Fibroblast of pulmonary artery (primary cell): ENCODE measurements around the gene TRMT6.

ENCODE experiments used
- DNase-seq: peaks from one replicate; pipeline ENCODE4 v3.0.0-alpha.2; 2010; ENCODE audit warnings: low read depth
- H3K4me3 ChIP-seq: replicated peaks from 2 replicates; pipeline ENCODE4 v1.5.1; 2011; ENCODE audit warnings: low read depth, mild to moderate bottlenecking, control low read depth, low read length, moderate library complexity
- CTCF ChIP-seq: IDR thresholded peaks from 2 replicates; pipeline ENCODE4 v1.5.1; 2011; ENCODE audit warnings: mild to moderate bottlenecking, control low read depth, low read length, inconsistent platforms; ENCODE audit errors: missing control alignments

The TRMT6 gene

GRCh38 chr20:5987383-5987782 is 37.0 kb upstream of the TRMT6 start:
- TF ChIP-seq CTCF: no peak
- DNase-seq: no peak
- no peak overlapping the region for H3K4me3 ChIP-seq

- no peak overlapping the region for H3K4me3 ChIP-seq
- no peak for DNase-seq
- no peak for TF ChIP-seq CTCF
These were observed 30.6 kb upstream of the TRMT6 start for GRCh38 chr20:5980720-5981538.

- H3K4me3 ChIP-seq: no peak overlapping the region
- no peak for DNase-seq
- TF ChIP-seq CTCF: no peak
These were observed 29.5 kb upstream of the TRMT6 start for GRCh38 chr20:5979801-5980200.

GRCh38 chr20:5977975-5978374 is 27.6 kb upstream of the TRMT6 start:
- TF ChIP-seq CTCF: no peak
- no peak for DNase-seq
- no peak overlapping the region for H3K4me3 ChIP-seq

- no peak for DNase-seq
- H3K4me3 ChIP-seq: no peak overlapping the region
- TF ChIP-seq CTCF: no peak
These were observed 26.9 kb upstream of the TRMT6 start for GRCh38 chr20:5977223-5977622.

GRCh38 chr20:5975778-5976177 is 25.4 kb upstream of the TRMT6 start:
- no peak for DNase-seq
- no peak for TF ChIP-seq CTCF
- no peak overlapping the region for H3K4me3 ChIP-seq

GRCh38 chr20:5974531-5974930 is 24.2 kb upstream of the TRMT6 start:
- no peak overlapping the region for H3K4me3 ChIP-seq
- DNase-seq: no peak
- TF ChIP-seq CTCF: no peak
